Gastroesophageal sphincter (tissue), 4 donors: ENCODE results near the gene ADD3. TPM values are rescaled to one million over a fixed set of nuclear protein-coding genes. Genes with fewer than 3 reads are reported as not detected.
A peak's percentile ranks its signal among the peaks of the same experiment; 100 is the strongest.

ENCODE experiments used
- ATAC-seq: fragments of 150-250 bp; one replicate; pipeline ENCODE4 v1.9.1; 2016; ENCODE audit warnings: mild to moderate bottlenecking, moderate library complexity
- H3K27ac ChIP-seq, 4 donors: fragments of 200-600 bp; sonication (generic) in 3 of 4; 1 replicate in 3 of 4; 2 replicates in 1 of 4; pipeline ENCODE4 v1.5.1; 2016 to 2019
- H3K27me3 ChIP-seq: fragments of 200-600 bp; sonication (generic); one replicate; pipeline ENCODE4 v1.5.1; 2019
- H3K36me3 ChIP-seq, 2 donors: fragments of 200-600 bp; sonication (generic); one replicate each; pipeline ENCODE4 v1.5.1; 2019; ENCODE audit warnings: control low read depth in 1 of 2
- H3K4me1 ChIP-seq, 3 donors: fragments of 200-600 bp; sonication (generic); 1 replicate in 2 of 3; 2 replicates in 1 of 3; pipeline ENCODE4 v1.5.1; 2016 to 2019; ENCODE audit warnings: control low read depth in 2 of 3
- H3K4me3 ChIP-seq, 2 donors: fragments of 200-600 bp; sonication (generic); one replicate each; pipeline ENCODE4 v1.5.1; 2019; ENCODE audit warnings: mild to moderate bottlenecking in 1 of 2, moderate library complexity in 1 of 2
- H3K9me3 ChIP-seq, 3 donors: fragments of 200-600 bp; sonication (generic); one replicate each; pipeline ENCODE4 v1.5.1; 2017 to 2019; ENCODE audit warnings: control low read depth in 2 of 3
- EP300 ChIP-seq: sonication (generic); formaldehyde crosslinking; IDR thresholded peaks from one replicate; pipeline ENCODE4 v1.6.1; 2017; ENCODE audit warnings: antibody characterized with exemption, mild to moderate bottlenecking
- POLR2A ChIP-seq, 2 donors: fragments of 450-650 bp; IDR thresholded peaks; one replicate each; pipeline ENCODE4 v1.6.1; 2017; ENCODE audit warnings: antibody characterized with exemption in 2 of 2, mild to moderate bottlenecking in 2 of 2, moderate library complexity in 1 of 2
- POLR2AphosphoS5 ChIP-seq: sonication (generic); formaldehyde crosslinking; IDR thresholded peaks from one replicate; pipeline ENCODE4 v1.6.1; 2017; ENCODE audit warnings: antibody characterized with exemption
- WGBS, 2 donors: methylation state at CpG; one replicate each; pipeline ENCODE4 v1.1.5; 2018; ENCODE audit warnings: low coverage in 1 of 2; 5-methylcytosine and 5-hydroxymethylcytosine counted together
- total RNA-seq, 4 donors: library from RNA; depleted of rRNA; stranded (reverse); fragments of >200 nt; gene quantifications; one replicate each; pipeline ENCODE4 v1.1.0, GENCODE V29; 2016
- TF ChIP-seq, protein P1 (sequence below), 4 experiments: fragments of 200-600 bp in 2 of 4; fragments of 450-650 bp in 2 of 4; sonication (generic) in 1 of 4; IDR thresholded peaks; one replicate each; pipeline ENCODE4 v1.5.1; 2017 to 2019; ENCODE audit warnings: antibody characterized with exemption in 4 of 4, mild to moderate bottlenecking in 2 of 4, moderate library complexity in 2 of 4

The ADD3 gene
- total RNA-seq, 4 donors from 2014 or later: 50.3 to 277 (median 118) TPM

DNA sequence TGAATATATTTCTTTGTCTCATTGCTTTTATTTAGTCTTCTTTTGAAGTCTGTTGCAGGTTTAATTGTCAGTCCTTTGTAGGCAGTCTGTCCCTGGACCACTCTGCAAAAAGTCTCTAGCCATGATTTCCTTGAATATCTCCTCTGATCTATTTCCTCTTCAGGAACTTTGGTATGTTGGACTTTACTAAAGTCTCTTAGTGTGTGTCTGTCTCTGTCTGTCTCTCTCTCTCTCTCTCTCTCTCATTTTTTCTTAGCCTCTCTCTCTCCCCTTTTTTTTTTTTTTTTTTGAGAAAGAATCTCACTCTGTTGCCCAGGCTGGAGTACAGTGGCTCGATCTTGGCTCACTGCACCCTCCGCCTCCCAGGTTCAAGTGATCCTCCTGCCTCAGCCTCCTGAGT is 57.5 kb downstream of the ADD3 start:
- no peaks in the 10 kb centered on the region for H3K9me3 ChIP-seq
- no peak overlapping the region for H3K27ac ChIP-seq
- no CpG with 5 or more reads among the region's 2 CpGs for WGBS, 2 donors
- no peak for ATAC-seq
- H3K36me3 ChIP-seq: no peaks in the 10 kb centered on the region
- H3K27me3 ChIP-seq: no peaks in the 10 kb centered on the region
- no peak for TF ChIP-seq POLR2AphosphoS5
- TF ChIP-seq, protein P1, sequence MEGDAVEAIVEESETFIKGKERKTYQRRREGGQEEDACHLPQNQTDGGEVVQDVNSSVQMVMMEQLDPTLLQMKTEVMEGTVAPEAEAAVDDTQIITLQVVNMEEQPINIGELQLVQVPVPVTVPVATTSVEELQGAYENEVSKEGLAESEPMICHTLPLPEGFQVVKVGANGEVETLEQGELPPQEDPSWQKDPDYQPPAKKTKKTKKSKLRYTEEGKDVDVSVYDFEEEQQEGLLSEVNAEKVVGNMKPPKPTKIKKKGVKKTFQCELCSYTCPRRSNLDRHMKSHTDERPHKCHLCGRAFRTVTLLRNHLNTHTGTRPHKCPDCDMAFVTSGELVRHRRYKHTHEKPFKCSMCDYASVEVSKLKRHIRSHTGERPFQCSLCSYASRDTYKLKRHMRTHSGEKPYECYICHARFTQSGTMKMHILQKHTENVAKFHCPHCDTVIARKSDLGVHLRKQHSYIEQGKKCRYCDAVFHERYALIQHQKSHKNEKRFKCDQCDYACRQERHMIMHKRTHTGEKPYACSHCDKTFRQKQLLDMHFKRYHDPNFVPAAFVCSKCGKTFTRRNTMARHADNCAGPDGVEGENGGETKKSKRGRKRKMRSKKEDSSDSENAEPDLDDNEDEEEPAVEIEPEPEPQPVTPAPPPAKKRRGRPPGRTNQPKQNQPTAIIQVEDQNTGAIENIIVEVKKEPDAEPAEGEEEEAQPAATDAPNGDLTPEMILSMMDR (IDR thresholded peaks at IDR 0.05): no peak
- peaks cover 4 to 32% (median 7%) of the 10 kb centered on the region in 3 donors for H3K4me1 ChIP-seq
- no peak overlapping the region for H3K4me3 ChIP-seq

DNA sequence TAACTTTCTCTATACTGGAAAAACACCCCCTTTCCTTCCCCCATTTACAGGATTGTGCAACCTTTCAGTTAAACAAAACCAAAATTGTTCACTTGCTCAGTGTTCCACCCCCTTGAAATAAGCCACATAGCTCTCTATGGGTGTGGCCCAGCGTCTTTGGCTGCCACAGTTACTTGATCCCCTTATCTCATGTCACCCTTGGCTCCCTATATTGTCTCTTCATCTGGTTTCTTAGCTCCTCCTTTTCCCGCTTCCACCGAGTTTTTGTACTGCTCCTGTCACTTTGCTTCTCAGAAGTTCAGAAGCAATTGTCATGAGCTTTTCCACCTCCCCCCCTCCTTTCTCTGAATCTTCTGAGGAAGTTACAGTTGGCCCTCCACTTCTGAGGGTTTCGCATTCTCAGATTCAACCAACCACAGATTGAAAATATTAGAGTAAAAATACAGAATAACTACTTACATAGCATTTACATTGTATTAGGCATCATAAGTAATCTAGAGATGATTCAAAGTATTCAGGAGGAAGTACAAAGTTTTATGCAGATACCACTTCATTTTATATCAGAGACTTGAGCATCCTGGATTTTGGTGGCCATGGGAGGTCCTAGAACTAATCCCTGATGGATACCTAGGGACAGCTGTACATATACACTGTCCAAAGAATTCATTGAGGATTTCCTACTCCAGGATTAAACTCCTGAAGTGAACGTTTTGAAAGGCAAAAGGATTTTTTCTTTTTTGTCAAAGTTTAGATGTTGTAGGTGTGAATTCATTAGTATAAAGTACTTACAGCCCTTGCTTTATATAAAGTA is 60.4 kb downstream of the ADD3 start:
- H3K4me3 ChIP-seq: no peak overlapping the region
- 56 to 80% methylated on average over 3 to 4 of the region's 5 CpGs for WGBS, 2 donors
- no peaks in the 10 kb centered on the region for H3K9me3 ChIP-seq
- TF ChIP-seq, protein P1 (IDR thresholded peaks at IDR 0.05): no peak
- no peak for TF ChIP-seq POLR2AphosphoS5
- no peak for TF ChIP-seq EP300
- no peak for TF ChIP-seq POLR2A (IDR thresholded peaks at IDR 0.05)
- no peaks in the 10 kb centered on the region for H3K36me3 ChIP-seq
- H3K27me3 ChIP-seq: no peaks in the 10 kb centered on the region
- peak overlapping the region in 3 of 4 donors; percentile 54 to 65 (median 63) for H3K27ac ChIP-seq
- H3K4me1 ChIP-seq: peaks cover 4 to 36% (median 7%) of the 10 kb centered on the region in 3 donors
- ATAC-seq: peak; percentile 77

DNA sequence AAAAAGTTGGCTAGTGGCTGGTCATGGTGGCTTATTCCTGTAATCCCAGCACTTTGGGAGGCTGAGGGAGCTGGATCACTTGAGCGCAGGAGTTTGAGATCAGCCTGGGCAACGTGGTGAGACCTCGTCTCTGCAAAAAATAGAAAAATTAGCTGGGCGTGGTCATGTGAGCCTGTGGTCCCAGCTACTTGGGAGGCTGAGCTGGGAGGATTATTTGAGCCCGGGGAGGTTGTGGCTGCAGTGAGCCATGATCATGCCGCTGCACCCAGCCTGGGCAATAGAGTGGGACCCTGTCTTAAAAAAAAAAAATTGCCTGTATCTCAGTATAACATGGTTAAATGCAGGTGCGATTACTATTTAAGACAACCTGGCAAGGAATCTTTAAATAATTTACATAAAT is 61.0 kb downstream of the ADD3 start:
- WGBS, 2 donors: 75 to 77% methylated on average over 4 to 7 of the region's 7 CpGs
- Histone ChIP-seq H3K4me1 (peaks cover 4 to 36% (median 7%) of the 10 kb centered on the region in 3 donors), H3K36me3 (no peaks in the 10 kb centered on the region), H3K27me3 (no peaks in the 10 kb centered on the region), H3K4me3 (no peak overlapping the region), H3K9me3 (no peaks in the 10 kb centered on the region), H3K27ac (peak overlapping the region in 2 of 4 donors; percentile 54 to 65)
- ATAC-seq: no peak
- TF ChIP-seq, protein P1 (IDR thresholded peaks at IDR 0.05): no peak
- TF ChIP-seq POLR2AphosphoS5 (no peak), POLR2A (IDR thresholded peaks at IDR 0.05) (no peak), EP300 (no peak)

DNA sequence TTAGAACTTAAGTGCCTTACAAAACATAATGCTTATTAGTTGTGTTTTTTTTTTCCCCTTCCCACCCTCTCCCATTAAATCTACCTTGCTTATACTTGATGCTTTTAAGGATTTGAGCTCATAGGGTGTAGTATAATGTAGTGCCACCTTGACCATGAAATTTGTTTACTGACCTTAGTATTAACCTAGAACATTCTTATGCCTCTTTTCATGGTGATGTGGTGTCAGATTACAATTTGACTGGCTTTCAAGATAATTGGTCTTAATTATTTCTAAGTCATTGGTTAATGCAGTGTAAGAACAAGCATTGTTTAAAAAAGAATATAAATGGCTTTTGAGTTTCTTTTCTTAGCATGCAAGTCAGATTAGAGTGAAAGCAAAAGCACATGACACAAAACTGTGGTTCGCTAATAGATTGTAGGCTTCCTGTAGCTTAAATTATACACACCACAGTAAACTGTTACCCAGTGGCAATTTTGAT is 61.8 kb downstream of the ADD3 start:
- peaks cover 4 to 43% (median 7%) of the 10 kb centered on the region in 3 donors for H3K4me1 ChIP-seq
- H3K4me3 ChIP-seq: no peak overlapping the region
- ATAC-seq: no peak
- H3K27ac ChIP-seq: peak overlapping the region in 2 of 4 donors; percentile 54 to 65
- 21 to 42% methylated on average over 1 of the region's 1 CpG for WGBS, 2 donors
- no peaks in the 10 kb centered on the region for H3K27me3 ChIP-seq
- no peaks in the 10 kb centered on the region for H3K36me3 ChIP-seq
- TF ChIP-seq POLR2AphosphoS5 (no peak), POLR2A (IDR thresholded peaks at IDR 0.05) (no peak), EP300 (no peak)
- TF ChIP-seq, protein P1 (IDR thresholded peaks at IDR 0.05): no peak
- H3K9me3 ChIP-seq: no peaks in the 10 kb centered on the region

DNA sequence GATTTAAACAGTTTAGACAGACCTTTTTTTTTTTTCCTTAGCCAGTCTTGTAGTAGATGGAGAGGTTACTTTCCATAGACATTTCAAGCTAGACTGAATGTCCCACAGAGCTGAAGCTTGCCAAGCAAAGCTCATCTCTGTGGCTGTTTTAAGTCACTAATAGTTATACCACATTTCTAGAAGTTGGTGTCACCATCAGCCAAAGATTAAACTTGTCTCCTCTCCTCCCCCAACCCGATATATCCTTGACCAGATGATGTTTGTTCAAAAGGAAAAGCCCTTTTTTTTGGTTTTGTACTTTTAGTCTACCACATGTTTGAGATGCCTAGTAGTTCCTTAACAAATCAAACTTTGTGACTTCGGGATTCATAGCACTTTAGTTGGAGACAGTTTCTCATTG is 66.1 kb downstream of the ADD3 start:
- ATAC-seq: no peak
- TF ChIP-seq POLR2AphosphoS5 (no peak), POLR2A (IDR thresholded peaks at IDR 0.05) (no peak), EP300 (no peak)
- TF ChIP-seq, protein P1 (IDR thresholded peaks at IDR 0.05): no peak
- Histone ChIP-seq H3K27ac (peak overlapping the region in 2 of 4 donors; percentile 60), H3K36me3 (no peaks in the 10 kb centered on the region), H3K4me3 (no peak overlapping the region), H3K9me3 (no peaks in the 10 kb centered on the region), H3K27me3 (no peaks in the 10 kb centered on the region), H3K4me1 (peaks cover 4 to 67% (median 4%) of the 10 kb centered on the region in 3 donors)
- 64% methylated on average over 2 of the region's 2 CpGs; no CpG with 5 or more reads in 1 of the 2 donors for WGBS, 2 donors
